HG03457 (cell line): ENCODE results near the gene SCFD2.

ENCODE experiments used
- ATAC-seq: cut with Tn5 transposase; IDR thresholded peaks from one replicate; pipeline ENCODE4 v1.9.1; 2021; ENCODE audit warnings: moderate number of reproducible peaks; ENCODE audit not compliant: unreplicated experiment

The SCFD2 gene

DNA sequence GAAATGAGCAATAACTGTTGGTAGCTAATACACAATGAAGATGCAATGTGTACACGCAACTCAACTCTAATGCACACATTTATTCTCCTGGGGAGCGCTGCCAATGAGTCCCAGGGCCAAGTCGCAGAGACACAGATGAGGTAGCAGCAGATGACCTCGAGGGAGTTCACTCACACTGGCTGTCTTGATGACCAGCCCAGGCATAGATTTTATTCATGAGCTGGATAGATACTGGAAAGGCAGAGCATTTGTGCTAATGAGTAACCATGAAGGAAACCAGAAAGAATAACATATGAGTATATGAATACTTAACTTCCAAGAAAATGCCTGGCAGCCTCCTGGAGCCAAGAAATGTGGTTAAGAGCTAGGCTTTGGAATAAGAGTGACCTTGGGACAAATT, 461.4 kb downstream of the SCFD2 start:
- no peak for ATAC-seq

DNA sequence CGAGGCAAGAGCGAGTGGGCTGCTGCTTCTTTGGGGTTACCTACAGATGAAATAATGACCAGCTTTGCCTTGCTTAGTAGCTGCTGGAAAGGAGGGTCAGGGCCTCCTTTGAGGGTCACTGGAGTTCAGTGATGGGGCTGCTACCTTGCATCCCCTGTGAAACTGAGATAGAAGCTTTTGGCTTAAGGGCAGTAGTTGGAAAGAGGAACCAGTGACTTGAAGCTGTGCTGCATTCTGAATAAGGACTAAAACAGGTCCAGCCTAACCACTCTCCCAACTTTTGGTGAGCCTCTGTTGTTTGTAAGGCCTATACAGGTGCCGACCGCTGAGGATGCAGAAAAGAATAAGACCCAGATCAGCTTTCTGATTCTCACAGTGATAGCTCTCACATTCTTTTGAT, 462.6 kb downstream of the SCFD2 start:
- ATAC-seq = no peak

DNA sequence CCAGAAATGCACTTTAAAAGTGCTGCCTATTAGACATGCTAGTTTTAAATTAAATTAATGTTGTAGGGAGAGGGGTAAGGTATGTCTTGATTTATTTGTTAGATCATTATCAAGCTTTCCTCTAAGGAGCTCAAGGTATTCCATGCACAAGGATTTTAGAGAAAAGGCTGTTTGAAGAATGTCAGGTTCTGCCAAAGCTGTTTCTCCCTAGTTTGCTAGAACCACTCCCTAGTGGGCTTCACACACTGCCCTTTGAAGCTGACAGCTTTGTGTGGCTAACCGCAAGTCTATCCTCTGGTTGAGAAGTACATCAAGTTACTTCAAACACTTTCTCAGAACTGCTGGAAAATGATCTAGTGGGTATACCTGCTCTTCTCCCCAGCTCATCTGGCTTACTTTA, 471.4 kb downstream of the SCFD2 start:
- no peak for ATAC-seq

DNA sequence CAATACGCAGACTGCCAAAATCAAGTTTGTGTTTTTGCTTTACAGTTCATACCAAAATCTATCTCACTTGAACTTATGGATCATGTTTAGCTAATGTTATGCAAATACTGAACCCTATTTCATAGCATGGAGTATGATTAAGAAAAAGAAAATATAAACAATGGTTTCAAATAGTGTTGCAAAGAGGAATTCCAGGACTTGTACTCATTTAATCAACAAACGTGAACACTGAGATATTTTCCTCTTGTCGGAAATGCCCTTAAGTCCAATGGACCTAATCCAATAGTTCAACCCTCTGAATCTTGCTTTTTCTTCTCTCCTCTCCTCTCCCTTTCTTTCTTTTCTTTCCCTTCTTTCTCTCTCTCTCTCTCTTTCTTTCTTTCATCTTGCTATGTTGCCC, 473.0 kb downstream of the SCFD2 start:
- ATAC-seq = no peak

DNA sequence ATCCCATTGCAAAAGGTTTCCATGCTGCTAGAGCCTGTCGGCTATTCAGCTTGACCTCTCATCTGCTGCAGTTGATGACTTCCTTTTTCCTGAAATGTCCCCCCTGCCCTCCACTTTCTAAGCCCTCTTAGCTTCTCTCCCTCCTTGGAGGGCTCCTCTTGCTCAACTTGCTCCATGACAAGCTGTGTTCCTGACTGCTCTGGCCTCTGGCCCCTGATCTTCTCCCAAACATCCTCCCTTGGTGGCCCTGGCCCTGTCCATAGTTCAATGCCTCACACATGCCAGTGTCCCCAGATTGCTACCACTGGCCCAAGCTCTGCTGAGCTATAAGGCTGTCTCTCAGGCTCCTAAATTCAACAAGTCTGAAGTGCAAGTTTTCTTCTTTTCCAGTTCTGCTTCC, 474.1 kb downstream of the SCFD2 start:
- ATAC-seq = no peak

DNA sequence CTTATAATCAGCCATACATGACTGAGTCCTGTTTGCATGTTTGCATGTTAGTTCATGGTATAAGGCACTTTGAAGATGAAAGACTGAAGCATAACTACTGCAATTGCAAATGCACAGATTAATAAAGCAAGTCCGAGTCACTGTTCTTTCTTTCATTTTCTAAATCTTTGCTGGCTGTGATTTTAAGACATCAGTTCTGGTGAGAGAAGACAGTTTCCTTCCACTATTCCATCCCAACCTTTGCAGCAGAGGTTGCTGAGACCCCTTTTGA, 475.4 kb downstream of the SCFD2 start:
- ATAC-seq = no peak

DNA sequence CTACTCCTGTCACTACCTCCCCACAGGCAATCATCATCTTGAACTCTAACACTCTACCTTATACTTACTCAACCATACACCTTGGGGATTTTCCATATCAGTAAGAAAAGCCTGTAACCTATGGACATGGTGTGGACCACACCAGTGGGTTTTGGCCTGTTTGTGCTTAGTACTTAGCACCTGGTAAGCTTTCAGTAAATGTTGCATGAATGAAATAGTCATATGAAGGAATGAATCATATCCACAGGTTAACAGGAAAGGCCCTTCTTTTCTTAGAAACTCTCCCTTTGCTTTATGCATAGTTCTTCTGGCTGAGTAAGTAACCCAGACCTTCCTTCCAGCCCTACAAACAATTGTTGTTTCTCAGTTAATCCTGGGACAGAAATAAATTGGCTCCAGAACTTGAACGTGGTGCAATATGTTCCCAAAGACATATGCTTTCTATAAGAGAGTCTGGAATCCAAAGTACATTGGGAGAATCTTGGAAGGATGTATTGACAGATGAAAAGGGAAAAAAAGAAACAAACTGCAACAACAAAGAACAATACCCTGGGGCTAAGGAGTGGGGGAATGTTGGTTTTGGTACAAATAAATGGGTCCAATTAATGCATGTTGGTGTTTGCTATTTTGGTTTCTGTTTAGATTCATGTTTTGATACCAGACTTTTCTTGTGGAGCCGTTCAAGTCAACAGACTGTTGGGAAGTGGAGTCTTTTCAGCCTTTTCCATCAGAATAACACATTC, 475.9 kb downstream of the SCFD2 start:
- ATAC-seq = no peak

DNA sequence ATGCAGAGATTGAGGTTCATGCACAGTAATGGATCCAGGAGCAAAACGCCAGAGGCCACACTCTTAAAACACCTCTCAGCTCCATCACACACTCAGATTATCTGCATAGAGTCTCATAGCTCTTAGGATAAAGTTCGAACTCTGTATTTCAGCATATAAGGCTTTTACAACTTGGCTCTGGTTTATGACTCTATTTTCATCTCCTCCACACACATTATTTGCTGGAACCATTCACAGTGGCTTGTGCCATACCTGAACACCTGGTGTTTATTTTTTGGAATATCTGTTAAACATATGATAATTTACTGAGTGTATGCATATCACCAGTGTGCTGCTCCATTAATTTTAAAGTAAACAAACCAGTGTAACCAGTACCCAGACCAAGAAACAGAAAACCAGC, 476.5 kb downstream of the SCFD2 start:
- ATAC-seq = no peak

DNA sequence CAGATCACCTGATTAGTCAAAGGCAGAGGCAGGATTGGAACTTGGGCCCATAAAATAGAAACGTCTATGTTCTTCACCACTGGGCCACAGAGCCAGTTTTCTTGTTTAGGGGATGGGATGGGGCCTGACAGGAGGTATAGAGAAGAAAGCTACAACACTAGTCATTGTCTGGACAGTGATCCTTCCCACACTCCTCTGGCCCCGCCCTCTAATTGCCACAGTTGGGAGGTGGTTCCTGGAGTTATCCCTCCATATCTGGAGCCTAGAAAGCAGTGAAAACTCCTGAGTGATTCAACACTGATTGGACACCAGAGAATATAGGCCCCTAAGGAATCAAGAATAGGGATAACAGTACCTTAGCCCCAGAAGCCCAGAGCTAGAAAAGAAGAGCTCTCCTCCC, 480.9 kb downstream of the SCFD2 start:
- ATAC-seq = no peak

DNA sequence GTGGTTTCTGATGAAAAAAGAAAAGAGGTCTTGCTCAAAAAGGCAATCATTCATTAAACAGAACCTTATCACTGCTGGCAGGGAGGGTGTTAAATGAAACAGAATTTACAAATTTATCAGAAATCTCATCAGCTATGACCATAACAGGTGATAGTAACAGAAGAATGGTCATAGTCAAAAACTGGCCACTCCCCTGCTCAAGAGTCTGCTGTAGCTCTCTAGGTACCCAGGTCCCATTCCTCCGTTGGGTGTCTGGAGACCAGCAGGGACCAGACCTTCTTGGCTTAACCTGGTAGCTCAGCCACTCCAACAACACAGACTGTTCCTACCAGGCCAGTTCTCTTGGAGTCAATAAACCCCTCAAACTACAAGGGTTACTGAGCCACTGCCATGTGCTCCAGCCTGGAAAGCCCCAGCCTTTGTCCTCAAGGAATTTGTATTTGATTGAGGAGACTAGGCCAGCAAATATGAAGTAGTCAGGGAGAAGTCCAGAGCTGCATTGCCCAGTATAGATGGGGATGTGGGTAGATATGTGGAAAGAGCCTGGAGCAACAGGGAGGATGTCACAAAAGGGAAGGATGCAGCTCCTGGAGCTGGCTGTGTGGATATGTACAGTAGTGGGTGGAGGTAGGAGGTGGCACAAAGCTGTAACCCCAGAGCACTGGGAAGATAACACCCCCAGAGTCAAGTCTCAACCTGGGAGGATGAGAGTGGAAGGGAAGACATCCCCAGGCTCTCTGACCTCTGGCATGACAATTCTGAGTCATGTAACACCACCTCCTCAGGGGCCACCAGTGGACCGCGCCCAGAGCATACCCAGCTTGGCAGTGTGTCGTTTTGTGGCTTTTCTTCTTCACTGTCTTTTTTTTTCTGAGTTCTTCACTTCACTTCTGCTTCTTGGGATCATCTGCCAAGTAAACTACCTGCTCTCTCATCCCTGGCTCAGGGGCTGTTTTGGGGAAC, 481.9 kb downstream of the SCFD2 start:
- no peak for ATAC-seq

DNA sequence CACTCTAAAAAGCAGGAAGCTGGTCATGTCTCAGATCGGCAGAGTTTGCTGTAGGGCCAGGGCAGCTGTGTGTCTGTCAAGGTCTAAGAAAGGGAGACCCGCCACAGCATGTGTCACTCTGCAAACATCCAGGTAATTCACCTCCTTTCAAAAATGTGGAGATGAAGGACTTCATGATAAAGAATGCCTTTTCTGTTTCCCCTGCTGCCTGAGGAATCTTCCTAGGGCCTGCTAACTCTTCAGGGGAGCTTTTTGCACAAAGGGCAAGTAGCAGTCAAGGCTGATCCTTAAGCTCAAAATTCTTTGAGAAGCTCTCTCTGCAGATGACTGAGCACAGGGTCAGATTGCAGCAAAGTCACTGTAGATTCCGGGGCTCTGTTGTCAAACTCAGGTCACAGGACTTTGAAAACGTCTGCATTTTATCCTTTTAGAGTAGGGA, 482.7 kb downstream of the SCFD2 start:
- no peak for ATAC-seq

DNA sequence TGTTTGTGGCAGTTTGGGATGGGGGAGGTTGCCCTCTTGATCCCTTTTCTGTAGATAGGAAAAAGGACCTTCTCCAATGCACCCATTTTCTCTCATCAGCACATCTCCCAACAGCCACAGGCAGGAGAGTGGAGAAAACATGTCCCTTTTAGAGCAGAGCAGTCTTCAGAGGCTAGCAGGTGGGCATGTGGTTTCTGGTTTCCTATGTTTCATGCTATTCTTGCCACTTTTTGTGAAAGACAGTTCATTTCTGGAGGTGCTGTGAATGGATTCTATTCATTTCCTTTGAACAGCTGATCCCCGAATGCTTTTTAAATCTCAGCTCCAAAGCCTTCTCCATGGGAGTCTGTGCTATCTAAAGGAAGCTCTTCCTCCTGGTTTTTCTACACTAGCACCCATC, 484.9 kb downstream of the SCFD2 start:
- ATAC-seq = no peak

DNA sequence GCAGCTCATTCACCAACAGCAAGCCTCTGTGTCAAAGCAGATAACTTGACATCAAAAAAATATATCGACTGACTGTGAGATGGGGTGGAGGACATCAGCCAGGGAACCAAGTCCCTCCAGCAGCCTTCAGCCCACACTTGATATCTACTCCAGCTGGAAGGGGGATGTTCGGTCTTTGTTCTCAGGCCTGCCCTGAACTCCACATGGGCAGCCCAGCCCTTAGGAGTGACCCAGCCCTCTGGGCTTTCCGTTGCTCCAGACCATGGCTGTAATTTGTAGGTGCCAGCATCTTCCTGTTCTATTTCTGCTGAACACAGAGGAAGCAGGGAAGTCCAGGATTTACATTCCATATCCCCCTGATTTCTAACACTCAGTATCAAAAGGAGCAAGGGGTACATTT, 486.4 kb downstream of the SCFD2 start:
- ATAC-seq = no peak

DNA sequence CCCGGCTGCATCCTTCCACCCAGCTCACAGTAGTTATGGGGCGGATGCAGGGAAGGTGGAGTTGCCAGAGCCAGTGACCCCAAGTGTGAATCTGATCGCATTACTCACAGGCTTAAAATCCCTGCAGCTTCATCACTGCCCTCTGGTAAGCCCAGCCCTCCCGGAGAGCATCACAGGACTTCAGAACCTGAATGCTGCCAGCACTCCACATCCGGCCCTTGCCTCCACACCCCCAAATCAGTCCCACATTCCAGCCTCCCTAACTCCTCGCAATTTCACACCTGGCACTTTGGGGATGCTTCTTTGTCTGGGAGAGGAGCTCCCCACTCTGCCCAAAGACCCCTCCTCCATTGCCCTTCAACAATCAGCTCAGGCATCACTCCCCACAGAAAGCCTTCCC, 488.2 kb downstream of the SCFD2 start:
- no peak for ATAC-seq

DNA sequence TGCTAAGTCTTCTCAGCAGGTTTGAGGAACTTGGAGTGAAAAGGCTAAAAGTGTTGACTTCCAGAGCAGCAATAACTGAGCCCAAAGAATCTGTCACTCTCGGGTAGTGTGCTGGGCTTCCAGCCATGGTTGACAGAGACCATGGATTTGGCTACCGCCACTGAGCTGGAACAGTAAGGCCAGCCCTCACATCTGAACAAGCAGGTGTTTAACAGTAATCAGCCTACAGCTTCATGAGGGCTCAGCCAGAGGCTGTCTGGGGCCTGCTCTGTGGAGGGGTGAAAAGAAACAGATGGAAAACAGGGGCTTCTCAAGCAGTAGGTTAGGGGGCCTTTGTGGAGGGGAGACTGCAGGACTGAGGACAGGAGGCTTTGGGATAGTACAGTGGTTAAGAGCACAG, 488.8 kb downstream of the SCFD2 start:
- no peak for ATAC-seq

DNA sequence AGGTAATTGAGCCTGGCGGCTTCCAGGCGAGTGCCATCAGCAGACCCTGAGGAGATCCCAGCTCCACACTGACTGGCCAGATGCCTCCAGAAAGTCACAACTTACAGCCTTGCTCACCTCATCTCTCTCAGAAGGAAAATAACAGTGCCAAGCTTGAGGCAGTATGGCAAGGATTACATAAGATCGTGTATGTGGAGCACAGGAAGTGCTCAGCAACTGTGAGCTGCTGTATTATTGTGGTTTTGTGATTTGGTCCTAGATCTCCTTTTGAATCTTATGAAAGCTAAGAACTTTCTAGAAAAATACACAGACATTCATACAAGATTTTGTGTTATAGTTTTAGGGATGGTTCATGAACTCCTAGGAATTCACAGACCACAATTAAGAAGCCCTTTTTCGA, 489.8 kb downstream of the SCFD2 start:
- no peak for ATAC-seq

DNA sequence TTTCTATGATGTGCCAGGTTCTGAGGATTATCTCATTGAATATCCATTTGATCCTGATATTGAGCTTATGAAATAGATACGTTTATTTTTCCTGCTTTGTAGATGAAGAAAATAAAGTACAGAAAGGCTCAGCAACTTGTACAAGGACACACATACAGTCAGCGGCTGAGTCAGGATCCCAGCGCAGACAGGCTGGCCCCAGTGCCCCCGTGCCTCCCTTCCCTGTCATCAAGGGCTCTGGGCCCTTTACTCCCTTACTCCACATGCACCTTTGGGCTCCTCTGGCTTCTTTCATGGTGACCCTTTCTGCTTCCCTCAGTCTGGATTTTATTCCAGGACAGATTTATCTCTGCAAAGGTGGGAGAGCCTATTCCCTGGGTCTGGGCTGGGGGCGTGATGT, 490.9 kb downstream of the SCFD2 start:
- ATAC-seq = no peak

DNA sequence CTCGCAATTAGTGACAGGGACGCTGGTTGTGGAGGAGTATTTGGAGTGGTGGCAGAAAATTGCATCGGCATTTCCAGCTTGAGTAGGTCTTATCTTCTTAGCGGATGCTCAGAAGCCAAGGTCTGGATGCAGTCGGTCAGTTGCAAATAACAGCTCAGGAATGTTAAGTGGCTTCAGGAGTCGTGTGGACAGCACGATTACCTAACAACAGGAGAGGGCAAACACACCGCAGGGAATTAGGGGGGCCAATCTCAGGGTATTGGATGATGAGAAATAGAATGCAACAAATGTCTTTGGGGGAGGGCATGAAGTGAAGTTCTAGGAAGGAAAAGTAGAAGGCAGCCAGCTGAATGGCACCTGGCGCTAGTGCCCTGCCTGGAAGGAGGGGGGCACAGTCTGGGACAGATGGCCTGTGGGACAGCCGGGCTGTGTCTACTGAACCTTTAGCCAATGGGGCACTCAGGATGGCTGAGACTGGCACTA, 492.0 kb downstream of the SCFD2 start:
- ATAC-seq = no peak

DNA sequence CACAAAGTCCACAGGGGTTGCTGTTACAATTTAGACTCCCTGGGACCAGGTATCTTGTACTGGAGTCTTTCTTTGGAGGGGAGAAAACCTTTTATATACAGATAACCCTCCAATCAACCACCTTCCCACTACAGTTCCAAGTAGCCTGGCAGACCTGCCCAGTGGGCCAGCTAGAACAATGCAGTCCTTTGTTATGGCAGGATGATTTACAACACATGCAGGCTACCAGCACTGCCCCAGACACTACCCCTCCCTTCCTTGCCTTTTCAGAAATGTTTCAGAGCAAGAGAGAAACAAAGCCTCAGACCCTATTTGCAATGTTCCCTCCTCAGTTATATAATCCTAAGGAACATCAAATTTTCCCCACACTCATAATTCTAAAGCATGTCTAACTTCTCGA, 492.7 kb downstream of the SCFD2 start:
- no peak for ATAC-seq

DNA sequence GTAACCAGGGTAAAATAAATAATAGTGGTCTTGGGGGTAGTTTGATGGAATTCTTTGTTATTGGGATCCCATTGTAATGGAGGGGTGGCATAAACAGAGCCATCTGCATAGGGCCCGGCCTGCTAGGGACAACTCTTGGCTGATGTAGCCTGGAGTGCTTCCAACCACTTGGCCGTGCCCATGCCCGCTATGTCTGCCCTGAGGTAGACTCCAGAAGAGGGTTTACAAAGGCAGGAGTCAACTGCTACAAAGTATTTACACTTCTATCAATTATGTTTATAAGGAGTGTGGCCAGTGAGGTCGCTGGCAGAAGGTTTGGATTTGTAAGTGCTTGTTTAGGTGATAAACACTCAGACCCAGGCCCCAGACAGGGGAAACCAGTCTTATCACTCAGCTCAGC, 495.6 kb downstream of the SCFD2 start:
- no peak for ATAC-seq

DNA sequence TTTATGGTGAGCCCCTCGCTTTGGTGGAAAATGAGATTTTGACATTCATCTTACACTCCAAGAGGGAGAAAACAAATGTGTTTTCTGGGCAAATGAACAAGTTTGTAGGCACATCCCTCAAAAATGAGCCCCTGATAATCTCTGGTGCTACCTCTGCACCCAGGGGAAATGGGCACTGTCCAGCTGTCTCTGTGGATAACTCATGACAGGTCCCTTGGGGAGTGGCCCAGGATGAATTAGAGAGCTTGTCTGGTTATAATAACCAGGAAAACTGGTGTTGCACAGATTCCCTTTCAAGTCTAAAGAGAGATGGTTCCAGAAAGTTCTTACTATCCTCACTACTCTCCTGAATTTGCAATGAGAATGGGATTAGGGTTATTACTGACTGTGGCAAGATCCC, 496.2 kb downstream of the SCFD2 start:
- ATAC-seq = no peak

DNA sequence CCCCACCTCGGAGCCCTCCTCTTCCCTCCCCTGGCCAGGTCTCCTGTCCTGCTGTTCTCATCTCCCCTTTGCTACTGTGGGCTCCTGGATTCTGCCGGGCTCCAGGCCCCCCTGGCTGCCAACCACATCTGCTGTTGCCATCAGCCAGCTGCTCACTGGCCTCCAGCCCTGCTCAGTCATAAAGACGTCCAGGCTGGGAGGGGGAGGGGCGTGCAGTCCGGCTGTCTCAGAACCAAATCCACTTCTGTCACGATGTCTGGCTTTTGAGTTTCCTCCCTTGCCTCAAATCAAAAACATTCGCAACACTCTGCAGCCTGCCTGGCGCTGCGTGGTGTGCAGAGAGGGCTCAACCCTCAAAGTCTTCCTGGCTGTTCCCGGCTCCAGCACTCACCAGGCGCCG, 496.7 kb downstream of the SCFD2 start:
- ATAC-seq = no peak
